Cardiac fibroblast (primary cell): ENCODE measurements around the gene HIF3A.
"Not testable (repeated sequence)": the region's sequence is repeated elsewhere in the genome, so short reads cannot be mapped to it uniquely, and the experiment has no call there.

Experiments used
- DNase-seq, 2 donors: peaks; one replicate each; pipeline versions ENCODE4 v3.0.0 to v3.0.0-alpha.2; 2010; ENCODE audit warnings: low read depth in 2 of 2
- H3K4me3 ChIP-seq, 2 donors: replicated peaks in 1 of 2; 1 replicate in 1 of 2; 2 replicates in 1 of 2; pipeline ENCODE4 v1.5.1; 2011; ENCODE audit warnings: low read depth in 2 of 2, low read length in 2 of 2, mild to moderate bottlenecking in 2 of 2, moderate library complexity in 1 of 2
- CTCF ChIP-seq: IDR thresholded peaks from one replicate; pipeline ENCODE4 v1.5.1; 2011; ENCODE audit warnings: low read depth, mild to moderate bottlenecking, low read length, inconsistent platforms

The HIF3A gene

GRCh38 chr19:46296722-46297461 is at the start of gene HIF3A:
HIF3A (plus strand) TSS chr19:46297042; CDS start chr19:46297077, 35 bp downstream.
- TF ChIP-seq CTCF, result no peak
- H3K4me3 ChIP-seq, result peak within 1 kb of the TSS; percentile 66 to 70
- peak in 1 of 2 donors; percentile 78 for DNase-seq

- no peak for DNase-seq
- H3K4me3 ChIP-seq, result no peak overlapping the region
- no peak for TF ChIP-seq CTCF
Observed at GRCh38 chr19:46250076-46250735, 46.6 kb upstream of the HIF3A start.

GRCh38 chr19:46251416-46251815 is 45.4 kb upstream of the HIF3A start:
- no peak for DNase-seq
- no peak overlapping the region for H3K4me3 ChIP-seq
- no peak for TF ChIP-seq CTCF

GRCh38 chr19:46254776-46255175 is 42.1 kb upstream of the HIF3A start:
- H3K4me3 ChIP-seq, result no peak overlapping the region
- no peak for DNase-seq
- no peak for TF ChIP-seq CTCF

- no peak overlapping the region for H3K4me3 ChIP-seq
- peak in 1 of 2 donors; percentile 40 for DNase-seq
- no peak for TF ChIP-seq CTCF
Observed at GRCh38 chr19:46256855-46257254, 40.0 kb upstream of the HIF3A start.

- H3K4me3 ChIP-seq, DNase-seq: not testable (repeated sequence)
Observed at GRCh38 chr19:46261501-46261900, 35.3 kb upstream of the HIF3A start.

GRCh38 chr19:46262684-46263296 is 34.1 kb upstream of the HIF3A start:
- peak in 1 of 2 donors; percentile 62 for DNase-seq
- not testable (repeated sequence) for H3K4me3 ChIP-seq

- DNase-seq, H3K4me3 ChIP-seq: not testable (repeated sequence)
Observed at GRCh38 chr19:46264801-46265200, 32.0 kb upstream of the HIF3A start.
